B cell (primary cell): Measurements from ENCODE around the gene COPS4. TPM values are rescaled to one million over a fixed set of nuclear protein-coding genes. Genes with fewer than 3 reads are reported as not detected.

Experiments used
- ATAC-seq: fragments of 200-7000 bp; cut with Tn5 transposase; one replicate; pipeline ENCODE4 v1.10.0; 2021; ENCODE audit warnings: low read depth, mild to moderate bottlenecking, moderate number of reproducible peaks, moderate library complexity
- CTCF ChIA-PET: fragments of 350-600 bp; sonication (Branson Sonifier 250); formaldehyde crosslinking; loops from one replicate; lab custom pipeline; 2021; ENCODE audit warnings: antibody characterized with exemption, inconsistent platforms; lab: Charles Lee
- POLR2A ChIA-PET: fragments of 350-600 bp; sonication (Branson Sonifier 250); formaldehyde crosslinking; loops from one replicate; lab custom pipeline; 2021; ENCODE audit warnings: antibody characterized with exemption; lab: Charles Lee
- DNase-seq: peaks from one replicate; pipeline ENCODE4 v3.0.0; 2013
- H2AFZ ChIP-seq: 2 replicates; pipeline ENCODE4 v1.6.1; 2012; ENCODE audit warnings: mild to moderate bottlenecking, low read depth, low read length; ENCODE audit not compliant: insufficient read depth, poor library complexity, severe bottlenecking
- H3K27ac ChIP-seq, 2 donors: 1 replicate in 1 of 2; 2 replicates in 1 of 2; pipeline ENCODE4 v1.5.1; 2012 to 2013; ENCODE audit warnings: low read length in 2 of 2, mild to moderate bottlenecking in 2 of 2, moderate library complexity in 1 of 2
- H3K27me3 ChIP-seq, 4 experiments: fragments of 200-600 bp in 1 of 4; sonication (generic) in 1 of 4; replicated peaks in 1 of 4; 1 replicate in 2 of 4; 2 replicates in 2 of 4; pipeline versions ENCODE4 v1.6.1 to v1.7.0; 2013 to 2016; ENCODE audit warnings: low read length in 3 of 4, mild to moderate bottlenecking in 2 of 4, mixed read lengths in 1 of 4, moderate library complexity in 1 of 4; ENCODE audit not compliant: insufficient read depth in 4 of 4, control insufficient read depth in 3 of 4; ENCODE audit errors: control extremely low read depth in 1 of 4
- H3K36me3 ChIP-seq, 2 experiments: replicated peaks in 1 of 2; 1 replicate in 1 of 2; 2 replicates in 1 of 2; pipeline versions ENCODE4 v1.6.1 to v1.7.1; 2013; ENCODE audit warnings: low read length in 1 of 2; ENCODE audit not compliant: insufficient read depth in 2 of 2, control insufficient read depth in 1 of 2; ENCODE audit errors: control extremely low read depth in 1 of 2, extremely low read depth in 1 of 2
- H3K4me1 ChIP-seq, 2 donors: fragments of 200-600 bp in 1 of 2; sonication (generic) in 1 of 2; 1 replicate in 1 of 2; 2 replicates in 1 of 2; pipeline versions ENCODE4 v1.5.1 to v1.6.1; 2013 to 2017; ENCODE audit warnings: low read length in 2 of 2; ENCODE audit not compliant: control insufficient read depth in 2 of 2, insufficient read depth in 2 of 2
- H3K4me2 ChIP-seq: replicated peaks from 2 replicates; pipeline ENCODE3; 2012; ENCODE audit warnings: mild to moderate bottlenecking, low read depth, low read length; ENCODE audit not compliant: poor library complexity, severe bottlenecking
- H3K4me3 ChIP-seq, 5 experiments: fragments of 200-600 bp in 1 of 5; sonication (generic) in 1 of 5; 1 replicate in 3 of 5; 2 replicates in 2 of 5; pipeline versions ENCODE4 v1.5.1 to v1.7.0; 2011 to 2016; ENCODE audit warnings: low read length in 4 of 5, mild to moderate bottlenecking in 4 of 5, low read depth in 2 of 5, control low read depth in 1 of 5, moderate library complexity in 1 of 5; ENCODE audit not compliant: insufficient read depth in 1 of 5; ENCODE audit errors: control extremely low read depth in 1 of 5, extremely low read depth in 1 of 5
- H3K79me2 ChIP-seq: fragments of 200-600 bp; sonication (generic); one replicate; pipeline ENCODE4 v1.6.0; 2016; ENCODE audit warnings: low read length; ENCODE audit not compliant: control insufficient read depth, insufficient read depth
- H3K9ac ChIP-seq: fragments of 200-600 bp; sonication (generic); 2 replicates; pipeline ENCODE4 v1.6.1; 2017; ENCODE audit warnings: mild to moderate bottlenecking, low read length, moderate library complexity
- H3K9me3 ChIP-seq, 3 donors: one replicate each; pipeline versions ENCODE4 v1.6.1 to v1.7.1; 2013; ENCODE audit warnings: low read length in 2 of 3; ENCODE audit not compliant: control insufficient read depth in 2 of 3, insufficient read depth in 1 of 3; ENCODE audit errors: control extremely low read depth in 1 of 3
- H4K20me1 ChIP-seq: 2 replicates; pipeline ENCODE4 v1.6.0; 2012; ENCODE audit warnings: mild to moderate bottlenecking, low read length; ENCODE audit not compliant: insufficient read depth, control insufficient read depth, poor library complexity, severe bottlenecking
- H3K27ac Mint-ChIP-seq: one replicate; pipeline ENCODE4 v1.8.0; 2021; ENCODE audit warnings: mixed read lengths
- H3K27me3 Mint-ChIP-seq: one replicate; pipeline ENCODE4 v1.8.0; 2021; ENCODE audit warnings: mixed read lengths
- H3K4me1 Mint-ChIP-seq: one replicate; pipeline ENCODE4 v1.8.0; 2021; ENCODE audit warnings: mixed read lengths
- H3K4me3 Mint-ChIP-seq: one replicate; pipeline ENCODE4 v1.8.0; 2021; ENCODE audit warnings: mixed read lengths
- H3K9me3 Mint-ChIP-seq: one replicate; pipeline ENCODE4 v1.8.0; 2022; ENCODE audit warnings: mixed read lengths; ENCODE audit not compliant: insufficient read depth
- EZH2 ChIP-seq: IDR thresholded peaks from 2 replicates; pipeline ENCODE4 v1.6.1; 2012; ENCODE audit warnings: borderline replicate concordance, low read depth, mild to moderate bottlenecking, moderate library complexity, low read length; ENCODE audit not compliant: insufficient read depth, poor library complexity, severe bottlenecking
- WGBS: methylation state at CpG from one replicate; pipeline ENCODE4 v1.1.5; 2013; ENCODE audit warnings: missing lambda C conversion rate; ENCODE audit not compliant: insufficient coverage; 5-methylcytosine and 5-hydroxymethylcytosine counted together
- intact Hi-C: fragments of 100-400 bp; cut with micrococcal nuclease; formaldehyde crosslinking; loops from one replicate; pipeline ENCODE4 v1.10.0; 2022
- polyA plus RNA-seq: library from polyadenylated mRNA; depleted of rRNA; stranded (reverse); fragments of >200 nt; gene quantifications from 2 replicates; pipeline ENCODE4 v1.2.3, GENCODE V29; 2012
- total RNA-seq, 2 donors: library from RNA; stranded (reverse); fragments of 120-200 nt in 1 of 2; gene quantifications; 1 replicate in 1 of 2; 2 replicates in 1 of 2; pipeline versions ENCODE4 v1.2.3 to v1.2.4, GENCODE V29; 2013 to 2022
- TF ChIP-seq, protein P1 (sequence below): fragments of 200-600 bp; IDR thresholded peaks from one replicate; pipeline ENCODE4 v1.8.0; 2022; ENCODE audit warnings: antibody characterized with exemption, mild to moderate bottlenecking

The COPS4 gene
- total and polyA plus RNA-seq, 2 donors (not counting 1 experiment from before 2014, with no cell fraction given) = 12.0 to 24.5 TPM

DNA sequence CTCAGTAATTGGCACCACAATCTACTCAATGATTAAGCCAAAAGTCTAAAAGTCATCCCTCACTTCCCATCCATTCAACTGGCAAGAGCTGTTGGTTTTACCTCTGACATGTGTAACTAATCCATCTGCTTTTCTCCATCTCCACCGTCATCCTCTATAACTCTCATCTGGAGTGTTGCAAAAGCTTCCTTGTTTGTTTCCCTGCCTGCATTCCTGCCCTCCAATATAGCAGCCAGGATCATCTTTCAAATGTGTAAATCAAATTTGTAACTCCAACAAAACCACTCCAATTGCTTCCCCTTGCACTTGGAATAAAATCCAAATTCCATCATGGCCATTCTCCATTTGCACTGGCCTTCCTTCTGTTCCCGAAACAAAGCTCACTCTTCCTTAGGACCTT is 83.9 kb downstream of the COPS4 start:
- Mint-ChIP-seq H3K27ac (no peak overlapping the region), H3K4me3 (no peak overlapping the region), H3K27me3 (no peaks in the 10 kb centered on the region), H3K9me3 (no peaks in the 10 kb centered on the region), H3K4me1 (peaks cover 34% of the 10 kb centered on the region)
- ChIA-PET CTCF (interaction anchor here (1.0 to 2.8 kb wide), 4 partner anchors 8 to 142 kb away, joined by 3 to 8 read pairs (median 4); no protein-coding TSS in a partner anchor), POLR2A (interaction anchor here (0.5 to 1.2 kb wide), 2 partner anchors 9 to 45 kb away, joined by 3 read pairs; no protein-coding TSS in a partner anchor)
- H3K4me3 ChIP-seq = no peak overlapping the region
- DNase-seq (no peak), ATAC-seq (no peak)
- H3K27me3 ChIP-seq = no peaks in the 10 kb centered on the region
- no peaks in the 10 kb centered on the region for H3K36me3 ChIP-seq
- intact Hi-C loops = loop anchor here (10.0 kb wide), 1 partner anchor 214 kb away; the partner anchor contains the start of gene THAP9
- no peak overlapping the region for H3K9ac ChIP-seq
- WGBS = 100% methylated on average over 2 of the region's 2 CpGs
- peaks cover 23 to 28% of the 10 kb centered on the region in 2 donors for H3K4me1 ChIP-seq
- H3K9me3 ChIP-seq = no peaks in the 10 kb centered on the region
- no peak overlapping the region for H3K27ac ChIP-seq
- peaks cover 43% of the 10 kb centered on the region for H3K79me2 ChIP-seq
- no peaks in the 10 kb centered on the region for H4K20me1 ChIP-seq
- H2AFZ ChIP-seq = no peak overlapping the region
- H3K4me2 ChIP-seq = no peak overlapping the region
- no peak for TF ChIP-seq EZH2

DNA sequence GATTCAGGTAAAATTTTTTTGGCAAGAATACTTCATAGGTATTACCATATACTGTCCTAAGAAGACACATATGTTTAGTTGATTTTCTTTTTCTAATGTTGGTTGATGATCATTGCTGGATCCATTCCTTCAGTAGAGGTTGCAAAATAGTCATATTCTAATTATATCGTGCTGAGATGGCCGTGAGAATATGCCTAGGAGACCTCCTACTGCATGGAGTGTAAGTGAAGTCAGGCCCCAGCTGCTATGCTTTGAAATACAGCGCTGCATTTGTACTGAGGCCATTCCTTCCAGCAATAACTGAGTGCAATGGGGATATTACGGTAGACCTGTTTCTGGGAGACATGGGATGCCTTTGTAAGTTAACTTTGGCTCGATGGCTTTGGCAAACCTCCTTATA is 86.3 kb downstream of the COPS4 start:
- ChIA-PET CTCF (interaction anchor here (0.8 to 1.1 kb wide), 2 partner anchors 11 to 47 kb away, joined by 5 read pairs; no protein-coding TSS in a partner anchor), POLR2A (no interaction called here)
- Histone ChIP-seq H3K9ac (no peak overlapping the region), H3K9me3 (no peaks in the 10 kb centered on the region), H3K4me1 (peaks cover 26 to 31% of the 10 kb centered on the region in 2 donors), H3K79me2 (peaks cover 20% of the 10 kb centered on the region), H3K27ac (no peak overlapping the region), H4K20me1 (no peaks in the 10 kb centered on the region), H3K4me3 (no peak overlapping the region), H2AFZ (no peak overlapping the region), H3K4me2 (no peak overlapping the region), H3K27me3 (no peaks in the 10 kb centered on the region), H3K36me3 (no peaks in the 10 kb centered on the region)
- TF ChIP-seq, protein P1, sequence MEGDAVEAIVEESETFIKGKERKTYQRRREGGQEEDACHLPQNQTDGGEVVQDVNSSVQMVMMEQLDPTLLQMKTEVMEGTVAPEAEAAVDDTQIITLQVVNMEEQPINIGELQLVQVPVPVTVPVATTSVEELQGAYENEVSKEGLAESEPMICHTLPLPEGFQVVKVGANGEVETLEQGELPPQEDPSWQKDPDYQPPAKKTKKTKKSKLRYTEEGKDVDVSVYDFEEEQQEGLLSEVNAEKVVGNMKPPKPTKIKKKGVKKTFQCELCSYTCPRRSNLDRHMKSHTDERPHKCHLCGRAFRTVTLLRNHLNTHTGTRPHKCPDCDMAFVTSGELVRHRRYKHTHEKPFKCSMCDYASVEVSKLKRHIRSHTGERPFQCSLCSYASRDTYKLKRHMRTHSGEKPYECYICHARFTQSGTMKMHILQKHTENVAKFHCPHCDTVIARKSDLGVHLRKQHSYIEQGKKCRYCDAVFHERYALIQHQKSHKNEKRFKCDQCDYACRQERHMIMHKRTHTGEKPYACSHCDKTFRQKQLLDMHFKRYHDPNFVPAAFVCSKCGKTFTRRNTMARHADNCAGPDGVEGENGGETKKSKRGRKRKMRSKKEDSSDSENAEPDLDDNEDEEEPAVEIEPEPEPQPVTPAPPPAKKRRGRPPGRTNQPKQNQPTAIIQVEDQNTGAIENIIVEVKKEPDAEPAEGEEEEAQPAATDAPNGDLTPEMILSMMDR = no peak
- no peak for TF ChIP-seq EZH2
- Mint-ChIP-seq H3K9me3 (no peaks in the 10 kb centered on the region), H3K4me1 (peaks cover 39% of the 10 kb centered on the region), H3K4me3 (no peak overlapping the region), H3K27ac (no peak overlapping the region), H3K27me3 (no peaks in the 10 kb centered on the region)
- DNase-seq = no peak
- no peak for ATAC-seq
- 88% methylated on average over 4 of the region's 5 CpGs for WGBS
- intact Hi-C loops = no loop called here
